NCI-H2029 treated with DMSO at 0.1 percent for 48 hours (cell line): ENCODE data around the gene ZNF141.
"Not testable (repeated sequence)": the region's sequence is repeated elsewhere in the genome, so short reads cannot be mapped to it uniquely, and the experiment has no call there.

ENCODE experiments used
- DNase-seq: peaks from one replicate; lab custom pipeline; 2025; lab: John Stamatoyannopoulos, UW

Gene ZNF141

GRCh38 chr4:337143-337931 lies at the start of gene ZNF141:
Gene ZNF141 (plus strand): TSS chr4:337814. CDS start chr4:337984, 170 bp downstream.
- DNase-seq = peak; percentile 90

DNA sequence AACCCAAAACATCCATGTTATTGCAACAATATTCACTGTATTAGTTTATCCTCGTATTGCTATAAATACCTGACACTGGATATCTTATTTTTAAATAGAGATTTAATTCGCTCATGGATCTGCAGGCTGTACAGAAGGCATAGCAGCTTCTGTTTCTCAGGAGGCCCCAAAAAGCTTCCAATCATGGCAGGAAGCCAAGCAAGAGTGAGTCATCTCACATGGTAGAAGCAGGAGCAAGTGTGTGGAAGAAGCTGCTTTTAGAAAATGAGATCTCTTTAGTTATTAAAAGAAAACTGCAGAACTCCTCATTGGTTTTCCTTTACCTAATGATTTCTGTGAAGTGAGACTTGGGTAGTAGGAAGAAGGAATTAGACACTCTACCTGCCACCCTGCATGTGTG lies 48.7 kb upstream of the ZNF141 start:
- DNase-seq = no peak

DNA sequence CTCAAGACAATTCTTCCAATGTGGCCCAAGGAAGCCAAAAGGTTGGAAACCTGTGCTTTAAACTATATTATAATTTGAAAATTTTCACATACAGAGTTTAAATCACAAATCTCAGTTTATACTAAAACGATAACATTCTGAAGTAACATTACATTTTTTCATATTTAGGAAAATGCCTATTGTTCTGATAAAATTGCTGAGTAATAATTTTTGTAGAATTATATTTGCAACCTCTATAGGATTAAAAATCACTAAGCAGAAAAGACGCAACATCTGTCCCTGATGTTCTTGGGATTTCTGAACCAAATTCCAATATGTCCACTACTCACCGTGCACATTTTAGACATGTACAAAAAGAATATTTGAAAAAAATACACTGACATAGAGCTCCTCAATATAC lies 42.9 kb upstream of the ZNF141 start:
- no peak for DNase-seq

GRCh38 chr4:302381-302780 lies 35.2 kb upstream of the ZNF141 start:
- no peak for DNase-seq

DNA sequence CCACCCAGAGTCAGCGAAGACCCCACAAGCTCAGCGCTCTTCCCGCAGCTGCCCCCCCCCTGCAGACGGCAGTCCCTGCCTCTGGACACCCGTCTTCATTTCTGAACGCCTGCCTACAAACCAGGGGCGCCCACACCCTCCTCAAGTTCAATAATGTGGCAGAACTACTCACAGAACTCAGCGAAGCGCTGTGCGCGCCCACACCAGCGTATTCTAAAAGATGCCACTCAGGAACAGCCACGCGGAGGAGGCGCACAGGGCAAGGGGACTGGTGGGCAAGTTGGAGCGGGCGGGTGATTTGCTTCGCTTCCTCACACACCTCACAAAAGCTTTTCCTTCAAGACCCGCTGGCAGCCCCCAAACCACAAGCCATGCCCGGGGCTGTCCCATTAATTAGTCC lies 33.1 kb upstream of the ZNF141 start:
- DNase-seq = not testable (repeated sequence)

- DNase-seq = peak; percentile 6
Observed at GRCh38 chr4:304969-305680, 32.5 kb upstream of the ZNF141 start, which contains the start of gene ZNF732. Gene ZNF732 (minus strand): TSS chr4:305474. CDS start chr4:305310, 164 bp downstream.

DNA sequence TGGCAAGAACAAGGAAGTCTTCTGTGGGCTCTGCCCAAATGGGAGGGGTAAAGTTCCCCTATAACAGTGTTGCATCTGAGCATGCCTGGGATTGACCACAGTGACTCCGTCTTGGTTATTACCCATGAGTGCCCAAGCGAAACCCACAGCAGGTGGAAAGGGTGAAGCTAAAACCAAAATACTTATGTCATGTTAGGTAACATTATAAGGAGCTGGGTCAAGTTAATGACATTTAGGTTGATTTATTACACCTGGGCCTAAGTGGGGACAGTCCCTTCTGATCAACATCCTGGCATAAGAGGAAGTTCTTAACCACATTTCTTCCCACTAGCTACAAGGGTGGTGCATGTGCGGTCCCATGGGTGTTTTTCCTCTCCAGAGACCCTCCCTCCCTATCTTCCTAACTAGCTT lies 31.1 kb upstream of the ZNF141 start:
- DNase-seq = no peak

- DNase-seq = no peak
Observed at GRCh38 chr4:309807-310206, 27.8 kb upstream of the ZNF141 start.

DNA sequence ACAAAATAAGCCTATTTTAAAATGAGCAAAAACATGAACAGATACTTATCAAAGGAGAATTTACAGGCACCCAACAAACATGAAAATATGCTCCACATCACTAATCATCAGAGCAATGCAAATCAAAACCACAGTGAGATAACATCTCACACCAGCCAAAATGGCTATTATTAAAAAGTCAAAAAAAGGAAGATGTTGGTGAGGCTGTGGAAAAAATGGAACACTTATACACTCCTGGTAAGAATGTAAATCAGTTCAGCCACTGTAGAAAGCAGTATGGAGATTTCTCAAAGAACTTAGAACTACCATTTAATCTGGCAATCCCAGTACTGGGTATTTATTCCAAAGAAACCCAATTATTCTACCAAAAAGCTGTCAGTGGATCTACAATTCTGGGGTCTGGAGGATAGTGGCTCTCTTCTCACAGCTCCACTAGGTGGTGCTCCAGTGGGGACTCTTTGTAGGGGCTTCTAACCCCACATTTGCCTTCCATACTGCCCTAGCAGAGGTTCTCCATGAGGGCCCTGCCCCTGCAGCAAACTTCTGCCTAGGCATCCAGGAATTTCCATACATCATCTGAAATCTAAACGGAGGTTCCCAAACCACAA lies 23.2 kb upstream of the ZNF141 start:
- no peak for DNase-seq

DNA sequence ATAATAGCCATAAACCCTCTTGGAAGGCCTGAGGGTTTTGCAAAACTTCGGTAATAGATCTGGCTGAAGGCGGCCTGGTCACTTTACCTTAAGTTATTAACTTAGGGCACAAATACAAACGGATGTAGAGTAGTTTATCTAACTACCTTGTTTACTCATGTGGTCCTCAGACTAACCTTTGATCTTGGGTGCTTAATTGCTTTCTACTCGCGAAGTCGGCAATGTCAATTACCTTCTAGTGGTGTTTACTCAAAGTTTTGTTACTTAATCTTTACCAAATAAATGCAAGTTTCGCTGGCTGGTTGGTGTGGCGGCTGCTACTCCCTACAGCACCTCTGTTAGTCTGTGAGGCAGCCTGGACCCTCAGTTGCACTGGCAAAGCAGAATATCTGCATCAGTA lies 8.9 kb upstream of the ZNF141 start:
- no peak for DNase-seq

GRCh38 chr4:335515-335914 lies 2.1 kb upstream of the ZNF141 start:
- DNase-seq = no peak

GRCh38 chr4:336099-336892 lies 1.3 kb upstream of the ZNF141 start:
- DNase-seq = no peak

- DNase-seq = no peak
Observed at GRCh38 chr4:336893-337142, 796 bp upstream of the ZNF141 start.

DNA sequence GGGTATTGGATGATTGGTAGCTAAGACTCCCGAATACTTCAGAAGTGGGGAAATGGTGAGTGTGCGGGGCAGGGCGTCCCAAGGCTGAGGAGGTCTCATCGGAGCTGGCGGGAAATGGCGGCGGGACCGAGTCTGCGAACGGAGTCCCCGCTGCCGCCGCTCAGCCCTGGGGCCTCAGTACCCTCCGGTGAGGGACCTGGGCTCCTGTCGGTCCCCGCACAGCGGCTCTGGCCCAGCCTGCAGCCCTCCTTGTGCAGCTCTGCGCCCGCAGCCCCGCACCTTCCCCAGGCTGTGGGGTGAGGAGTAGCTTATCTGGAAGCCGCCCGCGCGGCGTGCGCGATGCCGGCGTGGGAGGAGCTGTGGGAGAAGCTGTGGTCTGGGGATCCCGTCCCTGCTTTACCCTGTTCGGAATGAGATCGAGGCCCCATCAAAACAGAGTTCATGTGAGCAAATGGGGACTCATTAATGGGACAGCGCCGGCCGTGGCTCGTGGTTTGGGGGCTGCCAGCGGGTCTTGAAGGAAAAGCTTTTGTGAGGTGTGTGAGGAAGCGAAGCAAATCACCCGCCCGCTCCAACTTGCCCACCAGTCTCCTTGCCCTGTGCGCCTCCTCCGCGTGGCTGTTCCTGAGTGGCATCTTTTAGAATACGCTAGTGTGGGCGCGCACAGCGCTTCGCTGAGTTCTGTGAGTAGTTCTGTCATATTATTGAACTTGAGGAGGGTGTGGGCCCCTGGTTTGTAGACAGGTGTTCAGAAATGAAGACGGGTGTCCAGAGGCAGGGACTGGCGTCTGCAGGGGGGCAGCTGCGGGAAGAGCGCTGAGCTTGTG lies 531 bp downstream of the ZNF141 start:
- DNase-seq = no peak

DNA sequence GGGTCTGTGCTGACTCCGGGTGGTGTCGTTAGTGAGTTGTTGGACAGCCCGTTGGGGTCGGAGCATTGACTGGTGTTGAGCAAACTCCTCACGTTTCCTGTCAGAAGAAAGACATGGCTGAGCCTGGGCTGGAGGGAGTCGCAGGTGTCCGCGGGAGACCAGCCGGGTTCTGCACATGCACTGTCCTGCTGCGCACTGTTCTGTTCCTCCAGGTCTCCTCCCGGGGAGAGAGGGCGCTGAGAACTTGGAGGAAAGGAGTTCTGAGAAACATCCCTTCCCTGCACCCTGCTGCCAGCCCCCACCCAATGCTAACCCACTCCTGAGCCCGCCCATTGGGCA lies 1.1 kb downstream of the ZNF141 start:
- no peak for DNase-seq

DNA sequence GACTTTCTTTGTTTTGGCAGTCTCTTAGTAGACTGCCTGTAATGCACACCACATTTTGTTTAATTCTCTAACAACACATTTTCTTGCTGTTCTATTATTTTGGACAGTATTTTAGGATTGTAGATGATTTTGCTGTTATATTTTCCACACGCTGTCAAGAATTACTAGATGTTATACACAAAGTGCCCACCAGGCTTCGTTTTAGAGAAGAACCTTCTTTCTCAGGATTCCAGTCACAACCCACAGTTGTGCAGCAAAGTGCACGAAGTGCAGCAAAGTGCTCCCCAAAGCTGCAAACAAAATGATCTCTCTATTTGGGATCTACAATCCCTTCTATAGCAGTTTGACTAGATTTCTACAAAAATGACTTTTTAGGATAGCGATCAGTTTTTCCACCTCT lies 2.4 kb downstream of the ZNF141 start:
- no peak for DNase-seq

DNA sequence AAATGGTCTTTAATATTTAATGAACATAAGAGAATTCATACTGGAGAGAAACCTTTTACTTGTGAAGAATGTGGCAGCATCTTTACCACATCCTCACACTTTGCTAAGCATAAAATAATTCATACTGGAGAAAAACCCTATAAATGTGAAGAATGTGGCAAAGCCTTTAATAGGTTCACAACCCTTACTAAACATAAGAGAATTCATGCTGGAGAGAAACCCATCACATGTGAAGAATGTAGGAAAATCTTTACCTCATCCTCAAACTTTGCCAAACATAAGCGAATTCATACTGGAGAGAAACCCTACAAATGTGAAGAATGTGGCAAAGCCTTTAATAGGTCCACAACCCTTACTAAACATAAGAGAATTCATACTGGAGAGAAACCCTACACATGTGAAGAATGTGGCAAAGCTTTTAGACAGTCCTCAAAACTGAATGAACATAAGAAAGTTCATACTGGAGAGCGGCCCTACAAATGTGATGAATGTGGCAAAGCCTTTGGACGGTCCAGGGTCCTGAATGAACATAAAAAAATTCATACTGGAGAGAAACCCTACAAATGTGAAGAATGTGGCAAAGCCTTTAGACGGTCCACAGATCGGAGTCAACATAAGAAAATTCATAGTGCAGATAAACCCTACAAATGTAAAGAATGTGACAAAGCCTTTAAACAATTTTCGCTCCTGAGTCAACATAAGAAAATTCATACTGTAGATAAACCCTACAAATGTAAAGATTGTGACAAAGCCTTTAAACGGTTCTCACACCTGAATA lies 35.6 kb downstream of the ZNF141 start:
- DNase-seq = no peak

DNA sequence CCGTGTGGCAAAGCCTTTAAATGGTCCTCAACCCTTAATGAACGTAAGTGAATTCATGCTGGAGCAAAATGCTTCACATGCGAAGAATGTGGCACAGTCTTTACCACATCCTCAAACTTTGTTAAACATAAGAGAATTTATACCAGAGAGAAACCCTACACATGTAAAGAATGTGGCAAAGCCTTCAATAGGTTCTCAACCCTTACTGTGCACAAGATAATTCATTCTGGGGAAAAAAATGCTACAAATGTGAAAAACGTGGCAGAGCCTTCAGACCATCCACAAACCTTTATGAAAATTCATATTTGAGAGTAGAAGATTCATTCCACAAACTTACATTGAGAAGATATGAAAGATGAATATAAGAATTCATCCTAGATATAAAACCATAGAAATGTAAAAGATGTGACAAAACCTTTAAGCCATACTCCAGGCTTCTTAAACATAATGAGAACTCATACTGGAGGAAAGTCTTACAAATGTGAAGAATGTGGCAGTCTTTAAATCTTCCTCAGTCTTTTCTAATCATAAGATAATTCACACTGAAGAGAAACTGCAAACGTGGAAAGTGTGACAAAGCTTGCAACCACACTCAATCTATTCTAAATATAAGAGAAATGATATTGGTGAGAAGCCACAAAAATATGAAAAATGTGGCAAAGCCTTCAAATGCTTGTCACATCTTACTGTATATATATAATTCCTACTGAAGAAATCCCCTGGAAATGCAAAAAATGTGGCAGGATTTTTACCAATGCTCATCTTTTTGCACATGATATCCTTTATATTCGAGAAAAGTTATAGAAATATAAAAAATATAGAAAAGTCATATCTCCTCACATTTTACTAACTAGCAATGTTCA lies 36.9 kb downstream of the ZNF141 start:
- DNase-seq = no peak

- no peak for DNase-seq
Observed at GRCh38 chr4:384311-385010, 46.8 kb downstream of the ZNF141 start.
